Aorta (tissue), 5 donors: ENCODE data around the gene EBI3. TPM values are rescaled to one million over a fixed set of nuclear protein-coding genes. Genes with fewer than 3 reads are reported as not detected.

ENCODE experiments used
- ATAC-seq: fragments of 200-7000 bp; cut with Tn5 transposase; one replicate; pipeline ENCODE4 v1.9.1; 2022; ENCODE audit warnings: moderate library complexity; ENCODE audit not compliant: low FRiP score
- DNase-seq, 2 donors: peaks; one replicate each; pipeline ENCODE4 v3.0.0-alpha.2; 2020
- H3K27ac ChIP-seq, 2 donors: one replicate each; pipeline ENCODE4 v1.5.1; 2013; ENCODE audit warnings: low read length in 2 of 2, mild to moderate bottlenecking in 2 of 2, moderate library complexity in 2 of 2, control low read depth in 1 of 2, inconsistent platforms in 1 of 2, low read depth in 1 of 2
- H3K27me3 ChIP-seq, 2 donors: one replicate each; pipeline ENCODE4 v1.6.1; 2013; ENCODE audit warnings: control low read depth in 1 of 2, low read length in 1 of 2, mild to moderate bottlenecking in 1 of 2, moderate library complexity in 1 of 2; ENCODE audit not compliant: insufficient read depth in 2 of 2, control insufficient read depth in 1 of 2
- H3K36me3 ChIP-seq, 2 donors: one replicate each; pipeline ENCODE4 v1.6.1; 2013; ENCODE audit warnings: control low read depth in 1 of 2, low read length in 1 of 2, mild to moderate bottlenecking in 1 of 2; ENCODE audit not compliant: insufficient read depth in 2 of 2, control insufficient read depth in 1 of 2
- H3K4me1 ChIP-seq, 2 donors: one replicate each; pipeline ENCODE4 v1.6.1; 2013; ENCODE audit warnings: low read length in 2 of 2, control low read depth in 1 of 2, mild to moderate bottlenecking in 1 of 2, moderate library complexity in 1 of 2; ENCODE audit not compliant: insufficient read depth in 2 of 2, control insufficient read depth in 1 of 2
- H3K4me3 ChIP-seq, 2 donors: one replicate each; pipeline ENCODE4 v1.5.1; 2013; ENCODE audit warnings: low read length in 2 of 2, control low read depth in 1 of 2, mild to moderate bottlenecking in 1 of 2
- H3K9me3 ChIP-seq: one replicate; pipeline ENCODE4 v1.6.1; 2013; ENCODE audit warnings: mild to moderate bottlenecking, low read length; ENCODE audit not compliant: control insufficient read depth
- WGBS, 2 donors: extraction: QIAGEN DNeasy Blood & Tissue Kit; methylation state at CpG; one replicate each; pipeline ENCODE4 v1.1.7; 2013; 5-methylcytosine and 5-hydroxymethylcytosine counted together
- intact Hi-C, 2 donors: fragments of 100-400 bp; cut with DNase I; formaldehyde crosslinking; loops; one replicate each; pipeline versions ENCODE4 v1.14.2 to v1.15.0; 2022
- long read RNA-seq, 2 donors: library from polyadenylated mRNA; unstranded; transcript quantifications; one replicate each; pipeline ENCODE4 v2.0.0, GENCODE V29; 2020 to 2021
- polyA plus RNA-seq, 2 donors: library from polyadenylated mRNA; stranded (reverse); fragments of 200-250 nt; gene quantifications; one replicate each; pipeline ENCODE4 v1.2.3, GENCODE V29; 2013
- total RNA-seq, 2 donors: library from RNA; stranded (reverse); fragmentation: NEBNext Ultra II Directional; extraction: Animal tissue kit (Norgen Biotek cat#: 25700); gene quantifications; one replicate each; pipeline ENCODE4 v1.2.1, GENCODE V29; 2021
- donor health status: healthy with polysubstance abuse.
- donor health status: Bipolar disorder and iron deficiency.
- donor health status: DM: no; HTN: no; CAD: no.
- donor health status: DM: no; HTN: no; CAD: no.
- donor health status: DM: yes; HTN: yes; CAD: no.

EBI3 gene
- total RNA-seq (1 to 10 TPM; 3.3 to 3.7 TPM), polyA plus RNA-seq (1 to 10 TPM; 1.3 to 7.9 TPM)
- long read RNA-seq, donor 1, partial matches to known transcripts, result 1 of 2 reads
- long read RNA-seq, donor 1, other reads (novel, unspliced or antisense), result 1 of 2 reads
- long read RNA-seq, donor 2, partial matches to known transcripts, result 1 of 1 reads
- long read RNA-seq, donor 2, other reads (novel, unspliced or antisense), result 0 of 1 reads

GRCh38 chr19:4229179-4229931 is at the start of gene EBI3:
Gene EBI3 (plus strand): TSS chr19:4229523. CDS start chr19:4229551, 28 bp downstream.
- H3K4me3 ChIP-seq, result no peak within 1 kb of the TSS
- intact Hi-C loops, result no loop called here
- no peak for ATAC-seq

GRCh38 chr19:4181053-4181508 is 48.2 kb upstream of the EBI3 start:
- Histone ChIP-seq H3K9me3 (no peaks in the 10 kb centered on the region), H3K4me3 (no peak overlapping the region), H3K27me3 (no peaks in the 10 kb centered on the region), H3K36me3 (no peaks in the 10 kb centered on the region), H3K4me1 (no peaks in the 10 kb centered on the region), H3K27ac (no peak overlapping the region)
- WGBS, 2 donors, result 77 to 79% methylated on average over 2 of the region's 2 CpGs
- intact Hi-C loops, result loop anchor here in 1 of 2 donors (5.0 kb wide), 1 partner anchor 194 kb away; the partner anchor contains the start of gene EEF2
- DNase-seq, result no peak
- ATAC-seq, result no peak

More at GRCh38 chr19:4229179-4229931, at the start of gene EBI3:
- Histone ChIP-seq H3K36me3 (no peaks in the 10 kb centered on the region), H3K9me3 (no peaks in the 10 kb centered on the region), H3K27ac (no peak within 1 kb of the TSS), H3K4me1 (no peaks in the 10 kb centered on the region), H3K27me3 (no peaks in the 10 kb centered on the region)
- peak in 1 of 2 donors; percentile 58 for DNase-seq
- 12 to 15% methylated on average over 19 of the region's 19 CpGs for WGBS, 2 donors

GRCh38 chr19:4182084-4182810 is 47.1 kb upstream of the EBI3 start, which contains the start of the genes ANKRD24 and SIRT6:
Gene ANKRD24 (plus strand): TSS chr19:4182689. CDS start chr19:4186426, 3,737 bp downstream.
Gene SIRT6 (minus strand): TSS chr19:4182563. CDS start chr19:4182539, 24 bp downstream.
- WGBS, 2 donors, result 0% methylated on average over 57 to 58 of the region's 58 CpGs
- intact Hi-C loops, result loop anchor here in 1 of 2 donors (5.0 kb wide), 1 partner anchor 195 kb away; the partner anchor contains the start of gene EEF2
- DNase-seq, result peak; percentile 98 to 99
- H3K36me3 ChIP-seq, result no peaks in the 10 kb centered on the region
- H3K9me3 ChIP-seq, result no peaks in the 10 kb centered on the region
- peak within 1 kb of the TSS; percentile 65 to 80 for H3K4me3 ChIP-seq
- no peaks in the 10 kb centered on the region for H3K4me1 ChIP-seq
- no peaks in the 10 kb centered on the region for H3K27me3 ChIP-seq
- H3K27ac ChIP-seq, result no peak within 1 kb of the TSS
- ATAC-seq, result peak; percentile 93

- intact Hi-C loops, result loop anchor here in 1 of 2 donors (5.0 kb wide), 1 partner anchor 197 kb away; the partner anchor contains the start of gene EEF2
- Histone ChIP-seq H3K4me3 (no peak overlapping the region), H3K9me3 (no peaks in the 10 kb centered on the region), H3K27ac (no peak overlapping the region), H3K36me3 (no peaks in the 10 kb centered on the region), H3K27me3 (peaks cover 0 to 1% of the 10 kb centered on the region in 2 donors), H3K4me1 (no peaks in the 10 kb centered on the region)
- no peak for DNase-seq
- 35 to 36% methylated on average over 20 to 23 of the region's 23 CpGs for WGBS, 2 donors
- ATAC-seq, result no peak
Observed at GRCh38 chr19:4183967-4184717, 45.2 kb upstream of the EBI3 start.

DNA sequence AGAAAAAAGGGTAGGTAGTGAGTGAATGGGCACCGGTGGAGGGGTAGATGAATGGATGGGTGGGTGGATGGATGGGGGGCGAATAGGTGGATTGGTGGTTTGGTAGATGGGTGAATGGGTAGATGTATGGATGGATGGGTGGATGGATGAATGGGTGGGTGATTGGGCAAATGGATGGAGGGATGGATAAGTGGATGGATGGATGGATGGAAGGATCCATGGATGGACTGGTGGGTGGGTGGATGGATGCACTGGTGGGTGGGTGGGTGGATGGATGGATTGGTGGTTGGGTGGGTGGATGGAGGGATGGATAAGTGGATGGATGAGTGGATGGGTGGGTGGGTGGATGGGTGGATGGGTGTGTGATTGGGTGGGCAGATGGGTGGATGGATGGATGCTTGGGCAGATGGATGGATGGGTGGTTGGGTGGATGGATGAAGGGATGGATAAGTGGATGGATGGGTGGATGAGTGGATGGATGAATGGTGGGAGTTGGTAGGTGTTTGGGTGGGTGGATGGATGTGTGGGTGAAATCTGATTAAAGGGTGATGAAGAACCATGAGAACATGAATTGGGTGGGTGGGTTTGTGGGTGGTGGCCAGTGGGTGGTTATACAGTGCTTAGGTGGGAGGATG is 44.5 kb upstream of the EBI3 start:
- no peak overlapping the region for H3K27ac ChIP-seq
- 92 to 94% methylated on average over 2 of the region's 2 CpGs for WGBS, 2 donors
- DNase-seq, result no peak
- no peak overlapping the region for H3K4me3 ChIP-seq
- no peaks in the 10 kb centered on the region for H3K4me1 ChIP-seq
- H3K27me3 ChIP-seq, result peaks cover 0 to 1% of the 10 kb centered on the region in 2 donors
- ATAC-seq, result no peak
- intact Hi-C loops, result loop anchor here in 1 of 2 donors (5.0 kb wide), 1 partner anchor 198 kb away; the partner anchor contains the start of gene EEF2
- no peaks in the 10 kb centered on the region for H3K36me3 ChIP-seq
- H3K9me3 ChIP-seq, result no peaks in the 10 kb centered on the region

DNA sequence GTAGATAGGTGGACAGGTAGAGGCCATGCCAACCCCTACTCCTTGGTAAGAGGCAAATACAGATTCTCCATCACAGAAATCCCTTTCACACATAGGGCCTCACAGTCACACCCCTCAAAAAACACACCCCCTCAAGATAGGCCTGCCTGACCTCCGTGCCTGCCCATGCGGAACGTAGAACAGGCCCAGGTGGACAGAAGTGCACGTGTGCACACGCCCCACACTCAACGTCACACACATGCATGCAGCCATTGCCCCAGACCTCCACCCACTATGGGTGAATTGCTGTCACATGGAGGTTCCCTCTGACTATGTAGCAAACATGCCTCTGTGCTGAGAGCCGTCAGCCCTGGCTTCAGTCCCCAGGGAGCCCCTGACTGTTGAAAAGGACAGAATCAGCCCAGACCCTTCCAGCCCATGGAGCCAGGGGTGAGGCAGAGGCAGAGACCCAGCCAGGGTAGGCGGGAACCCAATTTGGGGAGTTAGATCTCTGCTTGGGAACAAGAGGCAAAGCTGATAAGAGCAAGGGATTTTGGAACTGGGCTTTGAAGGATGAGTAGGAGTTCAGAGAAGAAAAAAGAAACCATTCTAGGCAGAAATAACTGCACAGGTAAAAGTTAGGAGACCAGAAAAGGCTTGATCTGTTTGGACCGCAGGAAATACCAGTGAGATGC is 43.8 kb upstream of the EBI3 start:
- H3K4me1 ChIP-seq, result no peaks in the 10 kb centered on the region

DNA sequence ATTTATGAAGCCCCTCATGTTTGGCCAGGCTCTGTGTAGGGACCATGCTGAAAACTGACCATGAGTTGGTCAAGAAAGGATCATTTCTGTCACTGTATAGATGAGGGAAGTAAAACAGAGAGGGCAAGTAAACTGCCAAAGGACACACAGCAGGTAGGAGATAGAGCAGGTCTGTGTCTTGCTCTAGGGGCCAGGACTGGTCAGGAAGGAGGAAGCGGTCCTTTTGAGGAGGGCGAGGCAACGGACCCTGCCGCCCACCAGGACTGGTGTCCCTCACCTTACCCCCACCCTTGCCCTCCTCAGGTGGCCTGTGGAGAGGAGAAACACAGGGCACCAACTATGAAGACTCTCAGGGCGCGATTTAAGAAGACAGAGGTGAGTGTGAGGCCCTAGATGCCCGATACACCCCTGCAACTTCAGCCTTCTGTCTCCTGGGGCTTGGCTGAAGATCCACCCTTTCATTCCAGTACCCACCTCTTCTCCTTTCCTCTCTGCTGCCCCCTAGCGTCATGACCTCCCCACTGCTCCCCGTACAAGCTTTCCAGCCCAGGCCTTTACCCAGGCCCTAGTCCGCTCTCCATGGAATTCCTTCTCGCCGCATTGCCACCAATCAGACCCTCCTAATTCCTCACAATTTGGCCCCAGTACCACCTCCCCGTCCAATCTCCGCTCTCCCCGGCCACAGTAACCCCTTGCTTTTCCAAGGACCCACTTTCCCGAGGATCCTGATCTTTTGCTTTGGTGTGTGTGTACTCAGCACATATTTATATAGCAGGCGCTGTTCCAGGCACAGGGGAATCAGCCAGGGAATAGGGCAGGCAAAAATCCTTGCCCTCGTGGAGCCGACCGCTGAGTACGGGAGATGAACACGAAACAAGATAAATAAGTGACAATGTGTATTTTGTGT is 43.0 kb upstream of the EBI3 start:
- Histone ChIP-seq H3K27me3 (peaks cover 0 to 1% of the 10 kb centered on the region in 2 donors), H3K4me1 (no peaks in the 10 kb centered on the region), H3K27ac (no peak overlapping the region), H3K9me3 (no peaks in the 10 kb centered on the region), H3K4me3 (no peak overlapping the region), H3K36me3 (no peaks in the 10 kb centered on the region)
- WGBS, 2 donors, result 28 to 31% methylated on average over 21 to 22 of the region's 22 CpGs
- DNase-seq, result peak; percentile 75 to 86
- ATAC-seq, result no peak
- intact Hi-C loops, result no loop called here

More for the DNA sequence above, 43.8 kb upstream of the EBI3 start:
- WGBS, 2 donors, result 62 to 65% methylated on average over 9 of the region's 9 CpGs
- peaks cover 0 to 1% of the 10 kb centered on the region in 2 donors for H3K27me3 ChIP-seq
- no peaks in the 10 kb centered on the region for H3K36me3 ChIP-seq
- no peak for ATAC-seq
- intact Hi-C loops, result no loop called here
- no peak for DNase-seq
- no peaks in the 10 kb centered on the region for H3K9me3 ChIP-seq
- H3K27ac ChIP-seq, result no peak overlapping the region
- H3K4me3 ChIP-seq, result no peak overlapping the region
